Small intestine (tissue), 7 donors: Measurements from ENCODE around the gene CERS4. TPM values are rescaled to one million over a fixed set of nuclear protein-coding genes. Genes with fewer than 3 reads are reported as not detected.
"Not testable (repeated sequence)": the region's sequence is repeated elsewhere in the genome, so short reads cannot be mapped to it uniquely, and the experiment has no call there.

ENCODE experiments used
- DNase-seq, 2 donors: peaks; one replicate each; pipeline versions ENCODE4 v3.0.0 to v3.0.0-alpha.2; 2013
- FAIRE-seq: peaks from 2 replicates; lab custom pipeline; 2012; peaks lifted over from hg19 to GRCh38; lab: Jason Lieb, UNC
- H3K27ac ChIP-seq, 3 donors: one replicate each; pipeline ENCODE4 v1.5.1; 2013; ENCODE audit warnings: low read length in 2 of 3, mild to moderate bottlenecking in 2 of 3, control low read depth in 1 of 3, inconsistent platforms in 1 of 3, low read depth in 1 of 3, moderate library complexity in 1 of 3
- H3K27me3 ChIP-seq, 3 donors: one replicate each; pipeline ENCODE4 v1.6.1; 2013; ENCODE audit warnings: low read length in 3 of 3, inconsistent platforms in 1 of 3; ENCODE audit not compliant: control insufficient read depth in 3 of 3, insufficient read depth in 3 of 3
- H3K36me3 ChIP-seq, 3 donors: one replicate each; pipeline ENCODE4 v1.6.1; 2013; ENCODE audit warnings: low read length in 3 of 3, inconsistent platforms in 1 of 3, low read depth in 1 of 3, mild to moderate bottlenecking in 1 of 3, moderate library complexity in 1 of 3; ENCODE audit not compliant: control insufficient read depth in 3 of 3, insufficient read depth in 2 of 3
- H3K4me1 ChIP-seq, 3 donors: one replicate each; pipeline ENCODE4 v1.6.1; 2013; ENCODE audit warnings: low read length in 2 of 3, inconsistent platforms in 1 of 3, low read depth in 1 of 3, mild to moderate bottlenecking in 1 of 3, moderate library complexity in 1 of 3; ENCODE audit not compliant: control insufficient read depth in 3 of 3, insufficient read depth in 2 of 3
- H3K4me3 ChIP-seq, 3 donors: one replicate each; pipeline ENCODE4 v1.5.1; 2013; ENCODE audit warnings: low read length in 3 of 3, control low read depth in 1 of 3, inconsistent platforms in 1 of 3, low read depth in 1 of 3, mild to moderate bottlenecking in 1 of 3, moderate library complexity in 1 of 3
- H3K9me3 ChIP-seq, 2 donors: one replicate each; pipeline ENCODE4 v1.6.1; 2013; ENCODE audit warnings: low read depth in 1 of 2, low read length in 1 of 2; ENCODE audit not compliant: control insufficient read depth in 2 of 2, insufficient read depth in 1 of 2
- WGBS, 3 donors: extraction: QIAGEN DNeasy Blood & Tissue Kit; methylation state at CpG; one replicate each; pipeline ENCODE4 v1.1.7; 2013; 5-methylcytosine and 5-hydroxymethylcytosine counted together
- polyA plus RNA-seq, 4 donors: library from polyadenylated mRNA; stranded (reverse) in 3 of 4; unstranded in 1 of 4; fragments of 200-250 nt in 3 of 4; fragments of 120-200 nt in 1 of 4; gene quantifications; one replicate each; pipeline versions ENCODE4 v1.2.1 to v1.2.3, GENCODE V29; 2013
- donor health status: healthy with polysubstance abuse.
- donor health status: control.
- donor health status: control.
- donor health status: Bipolar disorder and iron deficiency.
- donor health status: healthy.

CERS4 gene
- polyA plus RNA-seq, 4 donors: 0.89 to 127 (median 9.5) TPM

- WGBS, 3 donors: 92 to 93% (median 92%) methylated on average over 4 of the region's 4 CpGs
- FAIRE-seq (no peak), DNase-seq (no peak)
- Histone ChIP-seq H3K36me3 (peaks cover 0 to 74% (median 0%) of the 10 kb centered on the region in 3 donors), H3K27ac (no peak overlapping the region), H3K4me3 (no peak overlapping the region), H3K27me3 (no peaks in the 10 kb centered on the region), H3K4me1 (peaks cover 0 to 14% (median 10%) of the 10 kb centered on the region in 3 donors), H3K9me3 (peaks cover 2 to 24% of the 10 kb centered on the region in 2 donors)
These were observed 32.5 kb downstream of the CERS4 start for GRCh38 chr19:8241646-8242045.

GRCh38 chr19:8242211-8242821, 33.1 kb downstream of the CERS4 start:
- 86 to 93% (median 89%) methylated on average over 4 of the region's 4 CpGs for WGBS, 3 donors
- Histone ChIP-seq H3K27ac (no peak overlapping the region), H3K4me3 (no peak overlapping the region), H3K27me3 (no peaks in the 10 kb centered on the region), H3K4me1 (peaks cover 0 to 14% (median 10%) of the 10 kb centered on the region in 3 donors), H3K36me3 (peaks cover 0 to 75% (median 0%) of the 10 kb centered on the region in 3 donors), H3K9me3 (peaks cover 2 to 24% of the 10 kb centered on the region in 2 donors)
- FAIRE-seq: no peak
- no peak for DNase-seq

DNA sequence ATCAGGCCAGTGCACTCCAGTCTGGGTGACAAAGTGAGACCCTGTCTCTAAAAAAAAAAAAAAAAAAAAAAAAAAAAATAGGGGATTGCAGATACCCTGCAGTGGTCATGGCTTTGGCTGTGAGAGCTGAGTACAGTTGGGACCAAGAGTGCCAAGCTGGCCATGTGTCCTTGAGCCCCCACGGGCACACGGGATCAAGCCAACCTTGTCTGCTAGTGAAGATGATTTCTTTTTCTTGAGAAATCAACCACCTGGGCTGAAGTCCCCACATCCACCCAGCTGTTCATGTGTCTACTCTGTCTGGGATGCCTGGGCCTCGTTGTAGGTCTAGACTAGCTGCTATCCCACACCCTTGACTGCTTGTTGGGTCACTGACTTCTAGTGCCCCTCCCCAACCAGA, 34.0 kb downstream of the CERS4 start:
- no peaks in the 10 kb centered on the region for H3K27me3 ChIP-seq
- WGBS, 3 donors: 91 to 100% (median 94%) methylated on average over 3 of the region's 3 CpGs

DNA sequence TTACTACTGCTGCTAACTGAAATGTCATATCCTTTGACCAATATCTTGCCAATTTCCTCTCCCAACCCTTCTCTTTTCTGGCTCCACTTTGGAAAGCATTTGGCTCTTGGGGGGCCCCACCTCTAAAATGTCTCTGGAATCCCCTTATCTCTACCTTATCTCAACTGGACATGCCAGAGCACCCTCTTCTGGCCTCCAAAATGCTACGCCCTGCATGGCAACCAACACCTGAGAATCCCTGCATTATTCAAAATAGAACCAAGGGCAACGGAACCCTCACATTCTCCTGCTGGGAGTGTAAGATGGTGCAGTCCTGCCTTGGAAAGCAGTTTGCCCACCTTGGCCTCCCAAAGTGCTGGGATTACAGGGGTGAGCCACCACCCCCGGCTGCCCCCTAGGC, 35.3 kb downstream of the CERS4 start:
- WGBS, 3 donors: 89 to 94% (median 92%) methylated on average over 3 of the region's 3 CpGs
- H3K36me3 ChIP-seq: peaks cover 0 to 64% (median 0%) of the 10 kb centered on the region in 3 donors
- no peak for FAIRE-seq

More for the DNA sequence above, 34.0 kb downstream of the CERS4 start:
- FAIRE-seq (no peak), DNase-seq (no peak)
- Histone ChIP-seq H3K27ac (no peak overlapping the region), H3K4me3 (no peak overlapping the region), H3K4me1 (peaks cover 0 to 14% (median 10%) of the 10 kb centered on the region in 3 donors), H3K9me3 (peaks cover 2 to 24% of the 10 kb centered on the region in 2 donors), H3K36me3 (peaks cover 0 to 76% (median 0%) of the 10 kb centered on the region in 3 donors)

DNA sequence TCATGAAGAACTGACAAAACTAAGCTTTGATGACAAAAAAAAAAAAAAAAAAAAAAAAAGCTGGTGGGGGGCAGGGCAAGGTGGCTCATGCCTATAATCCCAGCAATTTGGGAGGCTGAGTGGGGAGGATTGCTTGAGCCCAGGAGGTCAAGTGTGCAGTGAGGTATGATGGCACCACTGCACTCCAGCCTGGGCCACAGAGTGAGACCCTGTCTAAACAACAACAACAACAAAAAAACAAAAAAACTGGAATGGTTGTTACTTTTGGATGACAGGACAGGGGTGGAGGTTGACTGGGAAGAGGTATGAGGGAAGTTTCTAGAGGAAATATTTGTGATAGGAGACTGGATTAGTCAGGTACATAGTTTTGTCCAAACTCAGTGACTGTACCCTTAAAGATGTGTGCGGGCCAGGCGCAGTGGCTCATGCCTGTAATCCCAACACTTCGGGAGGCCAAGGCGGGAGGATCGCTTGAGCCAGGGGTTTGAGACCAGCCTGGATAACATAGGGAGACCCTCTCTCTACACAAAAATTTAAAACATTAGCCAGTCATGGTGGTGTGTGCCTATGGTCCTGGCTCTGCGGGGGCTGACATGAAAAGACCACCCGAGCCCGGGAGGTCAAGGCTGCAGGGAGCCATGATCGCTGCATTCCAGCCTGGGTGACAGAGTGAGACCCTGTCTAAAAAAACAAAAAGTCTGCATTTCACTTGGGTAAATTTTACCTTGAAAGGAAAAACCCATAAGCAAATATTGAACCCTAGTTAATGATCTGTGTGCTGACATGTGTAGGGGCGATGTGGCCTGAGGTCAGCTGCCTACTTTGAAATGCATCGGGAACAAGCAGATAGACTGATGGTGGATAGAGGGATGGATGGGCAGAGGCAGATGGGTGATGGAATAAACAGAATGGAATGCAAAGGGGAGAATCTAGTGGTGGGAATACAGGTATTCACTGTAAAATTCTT, 37.0 kb downstream of the CERS4 start:
- H3K4me3 ChIP-seq: no peak overlapping the region
- H3K9me3 ChIP-seq: peaks cover 2 to 18% of the 10 kb centered on the region in 2 donors
- H3K36me3 ChIP-seq: peaks cover 0 to 62% (median 0%) of the 10 kb centered on the region in 3 donors
- no peaks in the 10 kb centered on the region for H3K27me3 ChIP-seq
- FAIRE-seq: no peak
- no peak for DNase-seq
- peaks cover 0 to under 1% (median 0%) of the 10 kb centered on the region in 3 donors for H3K4me1 ChIP-seq
- no peak overlapping the region for H3K27ac ChIP-seq
- WGBS, 3 donors: 85 to 96% (median 94%) methylated on average over 11 of the region's 11 CpGs

More for the DNA sequence above, 35.3 kb downstream of the CERS4 start:
- H3K4me3 ChIP-seq: no peak overlapping the region
- no peak for DNase-seq
- no peak overlapping the region for H3K27ac ChIP-seq
- peaks cover 0 to 14% (median 10%) of the 10 kb centered on the region in 3 donors for H3K4me1 ChIP-seq
- peaks cover 2 to 20% of the 10 kb centered on the region in 2 donors for H3K9me3 ChIP-seq
- no peaks in the 10 kb centered on the region for H3K27me3 ChIP-seq

DNA sequence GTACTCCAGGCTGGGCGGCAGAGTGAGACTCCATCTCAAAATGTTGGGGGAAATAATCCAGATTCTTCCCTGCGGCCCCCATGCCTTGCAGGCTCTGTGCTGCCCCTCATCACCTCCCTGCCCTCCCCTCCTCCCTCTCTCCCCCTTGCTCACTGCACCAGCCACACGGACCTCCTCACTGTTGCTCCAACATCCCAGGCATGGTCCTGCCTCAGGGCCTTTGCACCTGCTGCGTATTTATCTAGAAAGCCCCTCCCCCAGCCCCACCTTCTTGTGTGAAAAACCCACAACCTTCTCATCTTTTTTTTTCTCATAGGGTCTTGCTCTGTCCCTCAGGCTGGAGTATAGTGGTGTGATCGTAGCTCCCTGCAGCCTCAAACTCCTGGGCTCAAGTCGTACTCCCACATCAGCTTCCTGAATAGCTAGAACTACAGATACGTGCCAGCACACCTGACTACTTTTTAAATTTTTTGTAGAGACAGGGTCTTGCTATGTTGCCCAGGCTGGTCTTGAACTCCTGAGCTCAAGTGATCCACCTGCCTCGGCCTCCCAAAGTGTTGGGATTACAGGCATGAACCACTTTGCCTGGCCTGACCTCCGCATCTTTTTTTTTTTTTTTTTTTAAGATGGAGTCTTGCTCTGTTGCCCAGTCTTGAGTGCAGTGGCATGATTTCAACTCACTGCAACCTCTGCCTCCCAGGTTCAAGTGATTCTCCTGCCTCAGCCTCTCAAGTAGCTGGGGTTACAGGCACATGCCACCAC, 38.1 kb downstream of the CERS4 start:
- H3K36me3 ChIP-seq: peaks cover 0 to 61% (median 0%) of the 10 kb centered on the region in 3 donors
- not testable (repeated sequence) for H3K27ac ChIP-seq, FAIRE-seq, H3K4me3 ChIP-seq, DNase-seq, H3K4me1 ChIP-seq, H3K27me3 ChIP-seq
- peaks cover 2 to 13% of the 10 kb centered on the region in 2 donors for H3K9me3 ChIP-seq
- 90 to 96% (median 94%) methylated on average over 9 of the region's 9 CpGs for WGBS, 3 donors

- 92 to 96% (median 94%) methylated on average over 8 of the region's 8 CpGs for WGBS, 3 donors
- FAIRE-seq (no peak), DNase-seq (no peak)
- Histone ChIP-seq H3K4me1 (no peaks in the 10 kb centered on the region), H3K27me3 (no peaks in the 10 kb centered on the region), H3K4me3 (no peak overlapping the region), H3K27ac (no peak overlapping the region), H3K36me3 (peaks cover 0 to 62% (median 0%) of the 10 kb centered on the region in 3 donors), H3K9me3 (no peaks in the 10 kb centered on the region)
These were observed 39.5 kb downstream of the CERS4 start for GRCh38 chr19:8248348-8249328.
